Activated B cell treated with CpG ODN at 0.5 μM for 24 hours (primary cell): ENCODE data around the gene GABRP. TPM values are rescaled to one million over a fixed set of nuclear protein-coding genes. Genes with fewer than 3 reads are reported as not detected.

ENCODE experiments used
- ATAC-seq: fragments of 200-7000 bp; cut with Tn5 transposase; one replicate; pipeline ENCODE4 v1.10.0; 2021; ENCODE audit warnings: low read depth, mild to moderate bottlenecking, moderate library complexity
- CTCF ChIA-PET: fragments of 350-600 bp; sonication (Branson Sonifier 250); formaldehyde crosslinking; loops from one replicate; lab custom pipeline; 2021; ENCODE audit warnings: antibody characterized with exemption; lab: Charles Lee
- POLR2A ChIA-PET: fragments of 350-600 bp; sonication (Branson Sonifier 250); formaldehyde crosslinking; loops from one replicate; lab custom pipeline; 2021; ENCODE audit warnings: antibody characterized with exemption; lab: Charles Lee
- DNase-seq: peaks from one replicate; pipeline ENCODE4 v3.0.0; 2022
- H3K27ac Mint-ChIP-seq: one replicate; pipeline ENCODE4 v1.8.0; 2020; ENCODE audit warnings: mixed read lengths
- H3K27me3 Mint-ChIP-seq: one replicate; pipeline ENCODE4 v1.8.0; 2021; ENCODE audit warnings: mixed read lengths
- H3K36me3 Mint-ChIP-seq: one replicate; pipeline ENCODE4 v1.8.0; 2021; ENCODE audit warnings: low read depth, mixed read lengths
- H3K4me1 Mint-ChIP-seq: one replicate; pipeline ENCODE4 v1.8.0; 2021; ENCODE audit warnings: mixed read lengths
- H3K4me3 Mint-ChIP-seq: one replicate; pipeline ENCODE4 v1.8.0; 2020; ENCODE audit warnings: mild to moderate bottlenecking, mixed read lengths
- H3K9me3 Mint-ChIP-seq: one replicate; pipeline ENCODE4 v1.8.0; 2020; ENCODE audit warnings: mixed read lengths
- intact Hi-C: fragments of 100-400 bp; cut with micrococcal nuclease; formaldehyde crosslinking; loops from one replicate; pipeline ENCODE4 v1.15.1; 2024
- total RNA-seq: library from RNA; stranded (reverse); gene quantifications from 2 replicates; pipeline ENCODE4 v1.2.3, GENCODE V29; 2022
- TF ChIP-seq, protein P1 (sequence below): fragments of 200-600 bp; IDR thresholded peaks from one replicate; pipeline ENCODE4 v1.8.0; 2022; ENCODE audit warnings: antibody characterized with exemption, mild to moderate bottlenecking

Gene GABRP
- total RNA-seq, 1 donor from 2014 or later, result not detected

DNA sequence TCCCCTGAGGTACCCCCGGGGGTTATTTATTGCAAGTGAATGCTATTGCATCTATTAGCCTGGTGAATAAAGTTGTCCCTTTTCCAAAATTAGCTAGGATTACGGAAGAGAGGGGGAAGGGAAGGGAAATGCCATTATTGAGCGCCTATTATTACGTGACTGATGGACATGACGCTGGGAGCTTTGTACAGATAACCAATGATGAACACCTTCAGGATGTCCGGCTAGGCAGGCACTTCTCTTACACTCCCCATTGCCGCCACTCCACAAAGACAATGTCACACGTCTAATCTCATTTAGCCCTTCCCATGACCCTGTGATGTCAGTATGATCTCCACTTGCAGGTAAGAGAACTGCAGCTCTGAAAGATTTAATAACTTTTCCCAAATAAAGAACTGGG lies 9.4 kb downstream of the GABRP start:
- H3K27ac Mint-ChIP-seq, result no peak overlapping the region
- H3K27me3 Mint-ChIP-seq, result peaks cover 2% of the 10 kb centered on the region
- ATAC-seq (no peak), DNase-seq (no peak)
- no peaks in the 10 kb centered on the region for H3K9me3 Mint-ChIP-seq
- H3K4me3 Mint-ChIP-seq, result no peak overlapping the region
- H3K4me1 Mint-ChIP-seq, result peaks cover 3% of the 10 kb centered on the region
- ChIA-PET POLR2A (no interaction called here), CTCF (interaction anchor here (4.0 kb wide), 1 partner anchor 48 kb away, joined by 19 read pairs; no protein-coding TSS in a partner anchor)
- intact Hi-C loops, result loop anchor here (5.0 kb wide), 1 partner anchor 691 kb away; no protein-coding TSS in a partner anchor
- TF ChIP-seq, protein P1, sequence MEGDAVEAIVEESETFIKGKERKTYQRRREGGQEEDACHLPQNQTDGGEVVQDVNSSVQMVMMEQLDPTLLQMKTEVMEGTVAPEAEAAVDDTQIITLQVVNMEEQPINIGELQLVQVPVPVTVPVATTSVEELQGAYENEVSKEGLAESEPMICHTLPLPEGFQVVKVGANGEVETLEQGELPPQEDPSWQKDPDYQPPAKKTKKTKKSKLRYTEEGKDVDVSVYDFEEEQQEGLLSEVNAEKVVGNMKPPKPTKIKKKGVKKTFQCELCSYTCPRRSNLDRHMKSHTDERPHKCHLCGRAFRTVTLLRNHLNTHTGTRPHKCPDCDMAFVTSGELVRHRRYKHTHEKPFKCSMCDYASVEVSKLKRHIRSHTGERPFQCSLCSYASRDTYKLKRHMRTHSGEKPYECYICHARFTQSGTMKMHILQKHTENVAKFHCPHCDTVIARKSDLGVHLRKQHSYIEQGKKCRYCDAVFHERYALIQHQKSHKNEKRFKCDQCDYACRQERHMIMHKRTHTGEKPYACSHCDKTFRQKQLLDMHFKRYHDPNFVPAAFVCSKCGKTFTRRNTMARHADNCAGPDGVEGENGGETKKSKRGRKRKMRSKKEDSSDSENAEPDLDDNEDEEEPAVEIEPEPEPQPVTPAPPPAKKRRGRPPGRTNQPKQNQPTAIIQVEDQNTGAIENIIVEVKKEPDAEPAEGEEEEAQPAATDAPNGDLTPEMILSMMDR, result no peak
- no peaks in the 10 kb centered on the region for H3K36me3 Mint-ChIP-seq

DNA sequence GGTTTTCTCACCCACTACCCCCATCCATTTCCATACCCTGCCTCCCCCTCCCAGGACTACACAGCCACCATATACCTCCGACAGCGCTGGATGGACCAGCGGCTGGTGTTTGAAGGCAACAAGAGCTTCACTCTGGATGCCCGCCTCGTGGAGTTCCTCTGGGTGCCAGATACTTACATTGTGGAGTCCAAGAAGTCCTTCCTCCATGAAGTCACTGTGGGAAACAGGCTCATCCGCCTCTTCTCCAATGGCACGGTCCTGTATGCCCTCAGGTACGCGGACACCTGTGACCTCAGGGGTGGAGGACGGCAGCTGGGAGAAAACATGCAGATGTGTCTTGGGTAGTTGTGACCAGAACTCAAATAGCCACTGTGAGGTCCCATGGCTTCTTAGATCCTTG lies 11.6 kb downstream of the GABRP start:
- Mint-ChIP-seq H3K27ac (no peak overlapping the region), H3K4me3 (no peak overlapping the region), H3K4me1 (peaks cover 3% of the 10 kb centered on the region), H3K36me3 (no peaks in the 10 kb centered on the region), H3K9me3 (peaks cover 4% of the 10 kb centered on the region), H3K27me3 (no peaks in the 10 kb centered on the region)
- TF ChIP-seq, protein P1, result no peak
- DNase-seq, result no peak
- CTCF ChIA-PET, result no interaction called here
- no peak for ATAC-seq
- POLR2A ChIA-PET, result no interaction called here
- intact Hi-C loops, result no loop called here

DNA sequence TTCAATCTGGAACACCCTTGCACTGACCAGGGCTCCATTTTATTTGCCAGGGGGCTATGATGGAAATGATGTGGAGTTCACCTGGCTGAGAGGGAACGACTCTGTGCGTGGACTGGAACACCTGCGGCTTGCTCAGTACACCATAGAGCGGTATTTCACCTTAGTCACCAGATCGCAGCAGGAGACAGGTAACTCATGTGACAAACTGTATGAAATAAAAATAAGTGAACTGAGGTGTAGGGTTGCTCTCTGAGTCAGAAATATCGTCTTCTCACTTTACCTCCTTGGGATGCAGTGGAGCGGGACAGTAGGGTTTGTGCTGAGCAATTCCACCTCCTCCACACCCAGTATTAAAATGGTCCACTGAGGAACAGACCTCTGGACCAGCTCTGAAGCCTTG lies 22.1 kb downstream of the GABRP start:
- Mint-ChIP-seq H3K4me3 (no peak overlapping the region), H3K9me3 (no peaks in the 10 kb centered on the region), H3K27ac (no peak overlapping the region), H3K36me3 (no peaks in the 10 kb centered on the region), H3K4me1 (no peaks in the 10 kb centered on the region), H3K27me3 (peaks cover 16% of the 10 kb centered on the region)
- POLR2A ChIA-PET, result no interaction called here
- TF ChIP-seq, protein P1, result no peak
- ATAC-seq, result no peak
- DNase-seq, result no peak
- CTCF ChIA-PET, result no interaction called here
- intact Hi-C loops, result no loop called here

DNA sequence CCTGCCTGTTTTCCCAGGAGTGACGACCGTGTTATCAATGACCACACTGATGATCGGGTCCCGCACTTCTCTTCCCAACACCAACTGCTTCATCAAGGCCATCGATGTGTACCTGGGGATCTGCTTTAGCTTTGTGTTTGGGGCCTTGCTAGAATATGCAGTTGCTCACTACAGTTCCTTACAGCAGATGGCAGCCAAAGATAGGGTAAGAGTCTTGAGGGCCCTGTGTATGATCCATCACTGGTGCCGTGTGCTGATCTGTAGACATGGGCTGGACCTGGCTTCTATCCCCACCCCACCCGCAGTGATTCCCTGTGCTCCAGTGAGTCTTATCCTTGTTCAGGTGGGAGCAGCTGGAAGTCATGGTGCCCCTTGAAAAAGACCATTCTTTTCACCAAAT lies 26.0 kb downstream of the GABRP start:
- intact Hi-C loops, result no loop called here
- H3K4me1 Mint-ChIP-seq, result no peaks in the 10 kb centered on the region
- no peak overlapping the region for H3K27ac Mint-ChIP-seq
- POLR2A ChIA-PET, result no interaction called here
- H3K36me3 Mint-ChIP-seq, result no peaks in the 10 kb centered on the region
- ATAC-seq, result no peak
- no peak overlapping the region for H3K4me3 Mint-ChIP-seq
- TF ChIP-seq, protein P1, result no peak
- peaks cover 18% of the 10 kb centered on the region for H3K27me3 Mint-ChIP-seq
- CTCF ChIA-PET, result no interaction called here
- no peaks in the 10 kb centered on the region for H3K9me3 Mint-ChIP-seq
- no peak for DNase-seq

DNA sequence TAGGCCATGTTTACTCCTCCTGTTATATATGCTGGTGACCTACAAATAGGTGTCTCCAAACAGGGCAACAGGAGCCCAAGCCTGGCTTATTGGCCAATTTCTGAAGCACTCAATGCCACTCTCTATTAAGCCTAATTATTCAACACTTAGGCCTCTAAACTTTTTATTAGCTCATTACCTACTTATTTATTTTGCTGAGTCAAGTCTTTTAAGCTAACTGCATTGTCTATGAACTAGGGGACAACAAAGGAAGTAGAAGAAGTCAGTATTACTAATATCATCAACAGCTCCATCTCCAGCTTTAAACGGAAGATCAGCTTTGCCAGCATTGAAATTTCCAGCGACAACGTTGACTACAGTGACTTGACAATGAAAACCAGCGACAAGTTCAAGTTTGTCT lies 28.2 kb downstream of the GABRP start:
- Mint-ChIP-seq H3K36me3 (no peaks in the 10 kb centered on the region), H3K9me3 (no peaks in the 10 kb centered on the region), H3K27ac (no peak overlapping the region), H3K4me1 (no peaks in the 10 kb centered on the region), H3K4me3 (no peak overlapping the region), H3K27me3 (peaks cover 18% of the 10 kb centered on the region)
- TF ChIP-seq, protein P1, result no peak
- no peak for ATAC-seq
- ChIA-PET POLR2A (no interaction called here), CTCF (no interaction called here)
- intact Hi-C loops, result no loop called here
- no peak for DNase-seq
